Measurements from ENCODE around the gene TSPAN9.

TSPAN9 gene

GRCh38 chr12:3119192-3119755, 42.1 kb downstream of the TSPAN9 start:
- H2AFZ ChIP-seq, result no peak overlapping the region
- H3K79me2 ChIP-seq, result peaks cover 41% of the 10 kb centered on the region
- peaks cover 2% of the 10 kb centered on the region for H3K4me1 ChIP-seq
- no peak overlapping the region for H3K4me3 ChIP-seq (ENCODE audit: low read depth, low read length)
- H3K4me2 ChIP-seq (ENCODE audit: low read length), result no peak overlapping the region
- no peak overlapping the region for H3K9ac ChIP-seq
- H3K36me3 ChIP-seq (ENCODE audit: control insufficient read depth, insufficient read depth, low read length), result no peaks in the 10 kb centered on the region
- H3K27me3 ChIP-seq (ENCODE audit: control insufficient read depth, insufficient read depth, low read length), result no peaks in the 10 kb centered on the region
- H3K9me3 ChIP-seq (ENCODE audit: control insufficient read depth, low read length), result no peaks in the 10 kb centered on the region
- H3K27ac ChIP-seq, result no peak overlapping the region
- TF ChIP-seq CTCF (IDR thresholded peaks at IDR 0.05), result no peak

GRCh38 chr12:3119756-3120601, 42.8 kb downstream of the TSPAN9 start:
- TF ChIP-seq CTCF (IDR thresholded peaks at IDR 0.05), result no peak
- peaks cover 2% of the 10 kb centered on the region for H3K4me1 ChIP-seq
- H3K9me3 ChIP-seq (ENCODE audit: control insufficient read depth, low read length), result no peaks in the 10 kb centered on the region
- H3K4me2 ChIP-seq (ENCODE audit: low read length), result no peak overlapping the region
- no peak overlapping the region for H2AFZ ChIP-seq
- H3K9ac ChIP-seq, result no peak overlapping the region
- H3K4me3 ChIP-seq (ENCODE audit: low read depth, low read length), result no peak overlapping the region
- no peaks in the 10 kb centered on the region for H3K27me3 ChIP-seq (ENCODE audit: control insufficient read depth, insufficient read depth, low read length)
- peaks cover 37% of the 10 kb centered on the region for H3K79me2 ChIP-seq
- H3K27ac ChIP-seq, result no peak overlapping the region
- H3K36me3 ChIP-seq (ENCODE audit: control insufficient read depth, insufficient read depth, low read length), result no peaks in the 10 kb centered on the region

GRCh38 chr12:3120701-3121100, 43.5 kb downstream of the TSPAN9 start:
- no peak for TF ChIP-seq CTCF (IDR thresholded peaks at IDR 0.05)
- Histone ChIP-seq H3K27ac (no peak overlapping the region), H2AFZ (no peak overlapping the region), H3K27me3 (ENCODE audit: control insufficient read depth, insufficient read depth, low read length) (no peaks in the 10 kb centered on the region), H3K9ac (no peak overlapping the region), H3K36me3 (ENCODE audit: control insufficient read depth, insufficient read depth, low read length) (no peaks in the 10 kb centered on the region), H3K4me3 (ENCODE audit: low read depth, low read length) (no peak overlapping the region), H3K4me2 (ENCODE audit: low read length) (no peak overlapping the region), H3K4me1 (peaks cover 2% of the 10 kb centered on the region), H3K9me3 (ENCODE audit: control insufficient read depth, low read length) (no peaks in the 10 kb centered on the region), H3K79me2 (peaks cover 34% of the 10 kb centered on the region)

GRCh38 chr12:3122841-3123678, 45.9 kb downstream of the TSPAN9 start:
- Histone ChIP-seq H3K9ac (no peak overlapping the region), H3K4me3 (ENCODE audit: low read depth, low read length) (no peak overlapping the region), H3K79me2 (peaks cover 16% of the 10 kb centered on the region), H3K4me1 (peaks cover 2% of the 10 kb centered on the region), H3K4me2 (ENCODE audit: low read length) (no peak overlapping the region), H3K36me3 (ENCODE audit: control insufficient read depth, insufficient read depth, low read length) (no peaks in the 10 kb centered on the region), H3K27ac (no peak overlapping the region), H3K27me3 (ENCODE audit: control insufficient read depth, insufficient read depth, low read length) (no peaks in the 10 kb centered on the region), H3K9me3 (ENCODE audit: control insufficient read depth, low read length) (no peaks in the 10 kb centered on the region), H2AFZ (no peak overlapping the region)
- no peak for TF ChIP-seq CTCF (IDR thresholded peaks at IDR 0.05)
